ENCODE results near the gene PXYLP1.

The PXYLP1 gene

DNA sequence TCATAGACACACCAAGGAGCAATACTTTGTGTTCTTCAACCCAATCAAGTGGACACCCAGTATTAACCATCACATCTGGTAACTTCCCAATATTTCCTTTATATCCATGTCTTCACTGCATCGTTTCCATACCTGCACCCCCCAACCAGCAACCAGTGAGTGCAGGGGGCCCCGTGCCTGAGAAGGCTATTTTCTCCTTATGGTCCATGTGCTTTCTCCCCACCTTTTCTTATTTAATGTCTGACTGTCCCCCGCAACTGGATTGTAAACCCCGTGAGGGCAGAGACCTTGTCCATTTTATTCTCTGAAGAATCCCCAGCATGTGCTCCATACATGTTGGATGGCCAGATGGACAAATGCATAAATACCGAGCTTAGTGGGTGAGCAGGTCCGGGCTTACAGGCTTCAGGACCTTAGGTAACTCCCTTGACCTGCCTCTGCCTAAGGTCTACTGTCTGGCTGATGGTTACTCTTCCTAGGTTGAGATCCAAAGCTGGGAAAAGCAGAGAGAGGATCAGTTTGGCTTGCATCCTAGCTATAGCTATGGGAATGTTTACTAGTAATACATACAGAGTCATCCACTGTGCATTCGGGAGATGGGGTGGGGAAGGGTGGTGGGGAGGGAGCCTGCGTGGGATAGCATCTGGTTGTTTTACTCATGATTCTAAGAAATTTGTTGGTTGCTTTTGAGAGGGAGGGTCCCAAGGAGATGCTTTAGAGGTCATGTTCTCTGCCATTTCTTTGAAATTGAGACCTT lies 41.5 kb downstream of the PXYLP1 start:
- no peak overlapping the region for H3K4me3 ChIP-seq (ENCODE audit: low read depth, low read length)
- TF ChIP-seq, protein P1, sequence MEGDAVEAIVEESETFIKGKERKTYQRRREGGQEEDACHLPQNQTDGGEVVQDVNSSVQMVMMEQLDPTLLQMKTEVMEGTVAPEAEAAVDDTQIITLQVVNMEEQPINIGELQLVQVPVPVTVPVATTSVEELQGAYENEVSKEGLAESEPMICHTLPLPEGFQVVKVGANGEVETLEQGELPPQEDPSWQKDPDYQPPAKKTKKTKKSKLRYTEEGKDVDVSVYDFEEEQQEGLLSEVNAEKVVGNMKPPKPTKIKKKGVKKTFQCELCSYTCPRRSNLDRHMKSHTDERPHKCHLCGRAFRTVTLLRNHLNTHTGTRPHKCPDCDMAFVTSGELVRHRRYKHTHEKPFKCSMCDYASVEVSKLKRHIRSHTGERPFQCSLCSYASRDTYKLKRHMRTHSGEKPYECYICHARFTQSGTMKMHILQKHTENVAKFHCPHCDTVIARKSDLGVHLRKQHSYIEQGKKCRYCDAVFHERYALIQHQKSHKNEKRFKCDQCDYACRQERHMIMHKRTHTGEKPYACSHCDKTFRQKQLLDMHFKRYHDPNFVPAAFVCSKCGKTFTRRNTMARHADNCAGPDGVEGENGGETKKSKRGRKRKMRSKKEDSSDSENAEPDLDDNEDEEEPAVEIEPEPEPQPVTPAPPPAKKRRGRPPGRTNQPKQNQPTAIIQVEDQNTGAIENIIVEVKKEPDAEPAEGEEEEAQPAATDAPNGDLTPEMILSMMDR (IDR thresholded peaks at IDR 0.05; ENCODE audit: low read depth, low read length), result no peak

DNA sequence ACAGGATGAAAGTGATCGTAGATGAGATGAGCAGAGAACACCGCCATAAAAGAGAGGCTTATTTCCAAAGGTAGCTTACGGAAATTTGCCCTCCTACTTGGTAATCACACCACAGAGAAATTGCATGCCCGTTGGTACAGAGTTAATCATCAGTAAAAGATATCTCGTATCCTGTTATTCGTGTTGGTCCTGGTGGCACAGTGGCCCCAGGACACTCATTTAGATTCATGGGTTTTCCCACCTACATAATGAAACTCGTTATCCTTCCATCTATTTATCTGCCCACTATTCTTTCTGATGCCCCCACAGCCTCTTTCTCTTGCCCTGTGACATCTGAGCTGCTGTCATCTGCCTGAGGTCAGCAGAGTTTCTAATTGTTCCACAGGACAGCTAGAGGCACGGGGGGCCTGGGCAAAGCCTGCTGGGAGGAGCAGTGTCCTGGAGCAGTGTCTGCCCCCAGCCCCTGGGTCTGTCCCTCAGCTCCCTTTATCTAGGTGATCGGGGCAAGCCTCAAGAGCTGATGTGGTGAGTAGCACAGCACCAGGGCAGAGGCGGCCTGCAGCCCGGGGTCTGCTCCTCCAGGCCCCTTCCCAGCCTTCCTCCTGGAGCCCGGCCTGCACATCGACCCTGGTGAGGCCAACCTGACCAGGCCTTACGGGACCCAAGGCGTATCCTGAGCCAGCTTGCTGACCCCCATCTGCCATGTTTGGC lies 42.2 kb downstream of the PXYLP1 start:
- TF ChIP-seq, protein P1 (IDR thresholded peaks at IDR 0.05; ENCODE audit: low read depth, low read length), result no peak
- H3K4me3 ChIP-seq (ENCODE audit: low read depth, low read length), result no peak overlapping the region

DNA sequence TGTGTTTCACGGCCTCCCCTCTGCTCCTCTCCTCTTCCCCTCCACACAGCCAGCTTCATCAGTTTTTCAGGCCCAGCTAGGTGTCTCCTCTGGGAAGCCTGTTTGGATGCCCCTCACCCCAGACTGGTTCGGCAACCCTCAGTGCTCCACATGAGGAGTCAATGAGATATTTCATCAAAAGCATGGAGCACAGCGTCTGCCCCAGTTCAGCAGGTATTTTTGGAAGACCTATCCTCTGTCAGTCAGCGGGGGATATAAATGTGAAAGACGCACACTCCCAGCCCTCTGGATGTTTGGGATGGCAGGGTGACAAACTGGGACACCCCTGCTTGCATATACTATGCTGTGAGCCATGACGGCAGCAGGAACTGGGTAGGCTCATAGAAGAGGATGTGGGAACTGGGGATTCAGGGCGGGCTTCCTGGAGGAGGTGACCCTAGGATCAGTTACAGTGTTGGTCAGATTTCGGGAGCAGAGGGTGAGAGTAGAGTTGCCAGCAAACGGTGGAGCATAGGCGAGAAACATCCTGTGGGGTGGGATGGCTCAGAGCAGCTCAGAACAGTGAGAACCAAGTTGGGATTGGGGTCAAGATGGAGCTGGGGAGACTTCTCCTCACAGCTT lies 42.9 kb downstream of the PXYLP1 start:
- TF ChIP-seq, protein P1 (IDR thresholded peaks at IDR 0.05; ENCODE audit: low read depth, low read length), result no peak
- H3K4me3 ChIP-seq (ENCODE audit: low read depth, low read length), result no peak overlapping the region

DNA sequence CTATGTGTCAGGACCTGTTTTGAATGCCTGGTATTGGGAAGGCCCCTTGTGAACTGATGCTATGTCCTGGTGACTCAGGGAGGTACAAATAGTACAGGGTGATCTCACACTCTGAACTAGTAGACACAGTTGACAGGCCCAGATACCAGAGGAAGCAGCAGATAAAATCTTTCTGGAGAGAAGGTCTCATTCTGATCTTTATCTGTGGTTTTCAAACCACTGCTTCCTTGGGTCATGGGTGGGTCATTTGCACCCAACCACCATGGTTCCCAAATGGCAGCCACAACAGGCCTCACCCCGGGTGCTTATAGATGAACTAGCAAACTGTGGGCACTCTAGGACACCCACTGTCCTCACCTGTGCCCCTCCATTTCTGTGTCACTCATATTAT lies 43.4 kb downstream of the PXYLP1 start:
- no peak overlapping the region for H3K4me3 ChIP-seq (ENCODE audit: low read depth, low read length)
- TF ChIP-seq, protein P1 (IDR thresholded peaks at IDR 0.05; ENCODE audit: low read depth, low read length), result no peak

DNA sequence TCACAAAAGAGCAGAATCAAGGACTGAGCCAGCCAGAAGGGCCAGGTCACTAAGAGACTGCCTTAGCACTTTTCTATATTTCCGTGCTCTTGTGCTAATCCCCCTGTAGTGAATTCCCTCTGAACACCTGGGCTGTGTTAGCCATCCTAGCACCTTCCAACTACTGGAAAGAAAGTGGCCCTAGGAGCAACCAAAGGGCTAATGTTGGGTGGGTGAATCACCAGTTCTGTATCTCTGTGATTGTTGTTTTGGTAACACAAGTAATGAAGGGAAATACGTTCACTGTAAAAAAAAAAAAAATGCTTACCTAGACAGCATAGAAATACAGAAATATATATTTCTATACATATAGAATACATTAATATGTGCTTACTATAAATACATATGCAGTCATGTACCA lies 43.9 kb downstream of the PXYLP1 start:
- TF ChIP-seq, protein P1 (IDR thresholded peaks at IDR 0.05; ENCODE audit: low read depth, low read length), result no peak
- no peak overlapping the region for H3K4me3 ChIP-seq (ENCODE audit: low read depth, low read length)

DNA sequence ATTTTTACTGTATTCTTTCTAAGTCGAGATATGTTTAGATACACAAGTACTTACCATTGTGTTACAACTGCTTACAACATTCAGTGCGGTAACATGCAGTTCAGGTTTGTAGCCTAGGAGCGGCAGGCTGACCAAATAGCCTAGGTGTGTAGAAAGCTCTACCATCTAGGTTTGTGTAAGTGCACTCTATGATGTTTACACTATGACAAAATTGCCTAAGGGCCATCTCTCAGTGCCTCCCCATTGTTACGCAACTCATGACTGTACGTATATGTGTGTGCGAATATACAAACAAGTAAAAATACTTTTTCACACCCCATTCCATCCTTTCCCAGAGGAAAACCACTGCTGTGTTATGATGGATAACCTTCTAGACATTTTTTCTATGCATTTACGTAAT lies 44.3 kb downstream of the PXYLP1 start:
- no peak overlapping the region for H3K4me3 ChIP-seq (ENCODE audit: low read depth, low read length)
- TF ChIP-seq, protein P1 (IDR thresholded peaks at IDR 0.05; ENCODE audit: low read depth, low read length), result no peak

DNA sequence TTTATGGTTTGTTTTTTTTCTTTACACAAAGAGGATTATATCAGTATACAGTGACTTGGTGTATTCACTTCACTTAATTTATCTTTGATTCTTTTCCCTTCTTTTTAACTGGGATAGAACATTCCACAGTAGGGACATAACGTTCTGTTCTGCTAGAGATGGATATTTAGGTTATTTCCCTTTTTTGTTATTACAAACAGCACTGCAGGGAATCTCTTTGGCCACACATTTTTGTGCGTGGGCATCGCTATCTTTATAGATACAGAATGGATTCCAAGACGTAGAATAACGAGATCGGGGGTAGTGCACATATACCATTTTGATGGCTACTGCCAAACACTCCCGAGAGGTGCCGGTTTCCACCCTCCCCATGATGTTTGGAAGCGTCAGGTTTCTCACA lies 44.8 kb downstream of the PXYLP1 start:
- TF ChIP-seq, protein P1 (IDR thresholded peaks at IDR 0.05; ENCODE audit: low read depth, low read length), result no peak
- H3K4me3 ChIP-seq (ENCODE audit: low read depth, low read length), result no peak overlapping the region

Measured in WI38 (cell line).